Mesenchymal stem cell (in vitro differentiated cells and primary cell): Measurements from ENCODE around the gene KLF15.

ENCODE experiments used
- DNase-seq: peaks from one replicate; pipeline ENCODE4 v3.0.0-alpha.2; 2013
- H2AFZ ChIP-seq: one replicate; pipeline ENCODE4 v1.6.1; 2013; ENCODE audit warnings: low read depth, mild to moderate bottlenecking, control low read depth, inconsistent platforms, low read length, moderate library complexity
- H2AK5ac ChIP-seq: 2 replicates; pipeline ENCODE4 v1.6.1; 2013; ENCODE audit warnings: low read length, moderate library complexity, mild to moderate bottlenecking, inconsistent platforms; ENCODE audit not compliant: severe bottlenecking
- H2BK120ac ChIP-seq: one replicate; pipeline ENCODE4 v1.6.1; 2013; ENCODE audit warnings: low read depth, mild to moderate bottlenecking, inconsistent platforms, low read length, moderate library complexity
- H2BK12ac ChIP-seq, 2 experiments: one replicate each; pipeline ENCODE4 v1.6.1; 2013; ENCODE audit warnings: inconsistent platforms in 2 of 2, low read length in 2 of 2, mild to moderate bottlenecking in 2 of 2, moderate library complexity in 2 of 2, control low read depth in 1 of 2
- H2BK15ac ChIP-seq: one replicate; pipeline ENCODE4 v1.6.1; 2013; ENCODE audit warnings: mild to moderate bottlenecking, low read depth, inconsistent platforms; ENCODE audit not compliant: poor library complexity, severe bottlenecking
- H2BK5ac ChIP-seq: 2 replicates; pipeline ENCODE4 v1.6.1; 2013; ENCODE audit warnings: low read depth, mild to moderate bottlenecking, low read length, control low read depth, inconsistent platforms; ENCODE audit not compliant: poor library complexity, severe bottlenecking
- H3K14ac ChIP-seq, 2 experiments: one replicate each; pipeline ENCODE4 v1.6.1; 2013; ENCODE audit warnings: inconsistent platforms in 2 of 2, low read length in 2 of 2, control low read depth in 1 of 2, mild to moderate bottlenecking in 1 of 2, moderate library complexity in 1 of 2
- H3K18ac ChIP-seq, 2 experiments: one replicate each; pipeline ENCODE4 v1.6.1; 2013; ENCODE audit warnings: inconsistent platforms in 2 of 2, low read length in 2 of 2, control low read depth in 1 of 2, low read depth in 1 of 2, mild to moderate bottlenecking in 1 of 2
- H3K23ac ChIP-seq, 2 experiments: one replicate each; pipeline ENCODE4 v1.6.1; 2013; ENCODE audit warnings: inconsistent platforms in 2 of 2, low read length in 2 of 2, mild to moderate bottlenecking in 2 of 2, moderate library complexity in 2 of 2, control low read depth in 1 of 2
- H3K27ac ChIP-seq: 2 replicates; pipeline ENCODE4 v1.5.1; 2013; ENCODE audit warnings: mild to moderate bottlenecking, moderate library complexity, low read length, control low read depth, inconsistent platforms; ENCODE audit not compliant: poor library complexity, severe bottlenecking
- H3K27me3 ChIP-seq, 2 experiments: 2 replicates each; pipeline versions ENCODE4 v1.6.1 to v1.7.0; 2013; ENCODE audit warnings: low read length in 2 of 2, mild to moderate bottlenecking in 2 of 2, moderate library complexity in 2 of 2, control low read depth in 1 of 2, inconsistent platforms in 1 of 2; ENCODE audit not compliant: control insufficient read depth in 1 of 2, insufficient read depth in 1 of 2
- H3K36me3 ChIP-seq, 2 experiments: 2 replicates each; pipeline versions ENCODE4 v1.6.1 to v1.7.0; 2013; ENCODE audit warnings: low read length in 2 of 2, control low read depth in 1 of 2, inconsistent platforms in 1 of 2, low read depth in 1 of 2, mild to moderate bottlenecking in 1 of 2; ENCODE audit not compliant: insufficient read depth in 2 of 2, control insufficient read depth in 1 of 2
- H3K4ac ChIP-seq, 2 experiments: one replicate each; pipeline ENCODE4 v1.6.1; 2013; ENCODE audit warnings: inconsistent platforms in 2 of 2, low read length in 2 of 2, mild to moderate bottlenecking in 2 of 2, moderate library complexity in 2 of 2, control low read depth in 1 of 2, low read depth in 1 of 2
- H3K4me1 ChIP-seq: 2 replicates; pipeline ENCODE4 v1.6.1; 2013; ENCODE audit warnings: low read depth, low read length, control low read depth; ENCODE audit not compliant: control insufficient read depth, insufficient read depth
- H3K4me2 ChIP-seq: 2 replicates; pipeline ENCODE4 v1.6.1; 2013; ENCODE audit warnings: low read length, mild to moderate bottlenecking, inconsistent platforms; ENCODE audit not compliant: poor library complexity, severe bottlenecking
- H3K4me3 ChIP-seq, 2 experiments: 2 replicates each; pipeline versions ENCODE4 v1.5.1 to v1.7.0; 2013; ENCODE audit warnings: low read length in 2 of 2, mild to moderate bottlenecking in 2 of 2, control low read depth in 1 of 2, low read depth in 1 of 2; ENCODE audit not compliant: insufficient read depth in 1 of 2
- H3K79me1 ChIP-seq: replicated peaks from 2 replicates; pipeline ENCODE4 v1.6.1; 2013; ENCODE audit warnings: mild to moderate bottlenecking, control low read depth, low read length, inconsistent platforms; ENCODE audit not compliant: poor library complexity, severe bottlenecking
- H3K9ac ChIP-seq: 2 replicates; pipeline ENCODE4 v1.7.0; 2013; ENCODE audit warnings: mild to moderate bottlenecking, low read length, moderate library complexity
- H3K9me3 ChIP-seq: 2 replicates; pipeline ENCODE4 v1.7.0; 2013; ENCODE audit warnings: mild to moderate bottlenecking, low read length; ENCODE audit not compliant: control insufficient read depth
- H4K8ac ChIP-seq: one replicate; pipeline ENCODE4 v1.6.1; 2013; ENCODE audit warnings: inconsistent platforms, mild to moderate bottlenecking, low read length, moderate library complexity
- H4K91ac ChIP-seq: one replicate; pipeline ENCODE4 v1.6.1; 2013; ENCODE audit warnings: mild to moderate bottlenecking, low read length, inconsistent platforms
- WGBS: methylation state at CpG from one replicate; pipeline ENCODE4 v1.1.7; 2013; ENCODE audit warnings: mixed read lengths; 5-methylcytosine and 5-hydroxymethylcytosine counted together

The KLF15 gene

GRCh38 chr3:126310816-126311215 is 46.4 kb downstream of the KLF15 start:
- Histone ChIP-seq H2BK15ac (no peak overlapping the region), H3K14ac (no peak overlapping the region), H3K9ac (no peak overlapping the region), H3K79me1 (no peaks in the 10 kb centered on the region), H2BK12ac (no peak overlapping the region), H4K8ac (no peak overlapping the region), H2AFZ (no peak overlapping the region), H3K4me3 (no peak overlapping the region), H3K18ac (no peak overlapping the region), H3K9me3 (peaks cover 3% of the 10 kb centered on the region), H2BK5ac (no peak overlapping the region), H3K4ac (no peak overlapping the region), H3K36me3 (no peaks in the 10 kb centered on the region), H3K27ac (no peak overlapping the region), H3K4me2 (no peak overlapping the region), H2BK120ac (no peak overlapping the region), H2AK5ac (no peak overlapping the region), H3K23ac (no peak overlapping the region), H3K4me1 (no peaks in the 10 kb centered on the region), H4K91ac (no peak overlapping the region), H3K27me3 (no peaks in the 10 kb centered on the region)
- no peak for DNase-seq
- 77% methylated on average over 5 of the region's 5 CpGs for WGBS

GRCh38 chr3:126309861-126310655 is 47.1 kb downstream of the KLF15 start:
- H3K4me3 ChIP-seq = no peak overlapping the region
- H3K23ac ChIP-seq = no peak overlapping the region
- no peak overlapping the region for H3K14ac ChIP-seq
- no peak overlapping the region for H3K18ac ChIP-seq
- no peak overlapping the region for H4K91ac ChIP-seq
- 91% methylated on average over 12 of the region's 12 CpGs for WGBS
- peaks cover 3% of the 10 kb centered on the region for H3K9me3 ChIP-seq
- H3K27ac ChIP-seq = no peak overlapping the region
- H2BK12ac ChIP-seq = no peak overlapping the region
- H3K4me1 ChIP-seq = no peaks in the 10 kb centered on the region
- DNase-seq = no peak
- no peak overlapping the region for H2BK15ac ChIP-seq
- H2BK5ac ChIP-seq = no peak overlapping the region
- no peak overlapping the region for H4K8ac ChIP-seq
- H3K36me3 ChIP-seq = no peaks in the 10 kb centered on the region
- H3K4me2 ChIP-seq = no peak overlapping the region
- no peak overlapping the region for H3K9ac ChIP-seq
- no peak overlapping the region for H3K4ac ChIP-seq
- H3K27me3 ChIP-seq = no peaks in the 10 kb centered on the region
- no peak overlapping the region for H2AFZ ChIP-seq
- no peak overlapping the region for H2BK120ac ChIP-seq
- H3K79me1 ChIP-seq = no peaks in the 10 kb centered on the region
- H2AK5ac ChIP-seq = no peak overlapping the region

- H3K27ac ChIP-seq = no peak overlapping the region
- no peaks in the 10 kb centered on the region for H3K79me1 ChIP-seq
- no peaks in the 10 kb centered on the region for H3K27me3 ChIP-seq
- H2BK12ac ChIP-seq = no peak overlapping the region
- H3K4ac ChIP-seq = no peak overlapping the region
- H3K9me3 ChIP-seq = peaks cover 10% of the 10 kb centered on the region
- no peak overlapping the region for H4K8ac ChIP-seq
- H2BK15ac ChIP-seq = no peak overlapping the region
- H3K4me1 ChIP-seq = no peaks in the 10 kb centered on the region
- no peak overlapping the region for H2BK5ac ChIP-seq
- H4K91ac ChIP-seq = no peak overlapping the region
- no peak overlapping the region for H3K18ac ChIP-seq
- no peak overlapping the region for H3K23ac ChIP-seq
- no peak overlapping the region for H2AK5ac ChIP-seq
- no peak overlapping the region for H2AFZ ChIP-seq
- no peak overlapping the region for H3K4me3 ChIP-seq
- H3K4me2 ChIP-seq = no peak overlapping the region
- 83% methylated on average over 11 of the region's 11 CpGs for WGBS
- H3K36me3 ChIP-seq = no peaks in the 10 kb centered on the region
- H3K9ac ChIP-seq = no peak overlapping the region
- no peak overlapping the region for H3K14ac ChIP-seq
- no peak overlapping the region for H2BK120ac ChIP-seq
- DNase-seq = no peak
These were observed 48.0 kb downstream of the KLF15 start for GRCh38 chr3:126309165-126309564.

- H2AFZ ChIP-seq = no peak overlapping the region
- no peak overlapping the region for H2BK120ac ChIP-seq
- no peak overlapping the region for H2BK15ac ChIP-seq
- H4K91ac ChIP-seq = no peak overlapping the region
- H3K4ac ChIP-seq = no peak overlapping the region
- DNase-seq = no peak
- H4K8ac ChIP-seq = no peak overlapping the region
- H3K18ac ChIP-seq = no peak overlapping the region
- H3K27ac ChIP-seq = no peak overlapping the region
- no peaks in the 10 kb centered on the region for H3K79me1 ChIP-seq
- H3K27me3 ChIP-seq = no peaks in the 10 kb centered on the region
- no peak overlapping the region for H3K9ac ChIP-seq
- H2BK12ac ChIP-seq = no peak overlapping the region
- no peaks in the 10 kb centered on the region for H3K4me1 ChIP-seq
- H3K4me3 ChIP-seq = no peak overlapping the region
- H3K14ac ChIP-seq = no peak overlapping the region
- no peak overlapping the region for H3K23ac ChIP-seq
- H3K36me3 ChIP-seq = no peaks in the 10 kb centered on the region
- H2BK5ac ChIP-seq = no peak overlapping the region
- 84% methylated on average over 24 of the region's 24 CpGs for WGBS
- peaks cover 16% of the 10 kb centered on the region for H3K9me3 ChIP-seq
- H3K4me2 ChIP-seq = no peak overlapping the region
- H2AK5ac ChIP-seq = no peak overlapping the region
These were observed 48.6 kb downstream of the KLF15 start for GRCh38 chr3:126308394-126309125.
